Measurements from ENCODE around the gene ZBTB3. TPM values are rescaled to one million over a fixed set of nuclear protein-coding genes. Genes with fewer than 3 reads are reported as not detected.

ZBTB3 gene
- polyA plus RNA-seq (2011; rRNA removed) = 3.2 and 3.7 TPM in 2 replicates
- 9.9 and 11.7 TPM in 2 replicates for polyA minus RNA-seq (2011; rRNA and poly(A)+ RNA removed)

DNA sequence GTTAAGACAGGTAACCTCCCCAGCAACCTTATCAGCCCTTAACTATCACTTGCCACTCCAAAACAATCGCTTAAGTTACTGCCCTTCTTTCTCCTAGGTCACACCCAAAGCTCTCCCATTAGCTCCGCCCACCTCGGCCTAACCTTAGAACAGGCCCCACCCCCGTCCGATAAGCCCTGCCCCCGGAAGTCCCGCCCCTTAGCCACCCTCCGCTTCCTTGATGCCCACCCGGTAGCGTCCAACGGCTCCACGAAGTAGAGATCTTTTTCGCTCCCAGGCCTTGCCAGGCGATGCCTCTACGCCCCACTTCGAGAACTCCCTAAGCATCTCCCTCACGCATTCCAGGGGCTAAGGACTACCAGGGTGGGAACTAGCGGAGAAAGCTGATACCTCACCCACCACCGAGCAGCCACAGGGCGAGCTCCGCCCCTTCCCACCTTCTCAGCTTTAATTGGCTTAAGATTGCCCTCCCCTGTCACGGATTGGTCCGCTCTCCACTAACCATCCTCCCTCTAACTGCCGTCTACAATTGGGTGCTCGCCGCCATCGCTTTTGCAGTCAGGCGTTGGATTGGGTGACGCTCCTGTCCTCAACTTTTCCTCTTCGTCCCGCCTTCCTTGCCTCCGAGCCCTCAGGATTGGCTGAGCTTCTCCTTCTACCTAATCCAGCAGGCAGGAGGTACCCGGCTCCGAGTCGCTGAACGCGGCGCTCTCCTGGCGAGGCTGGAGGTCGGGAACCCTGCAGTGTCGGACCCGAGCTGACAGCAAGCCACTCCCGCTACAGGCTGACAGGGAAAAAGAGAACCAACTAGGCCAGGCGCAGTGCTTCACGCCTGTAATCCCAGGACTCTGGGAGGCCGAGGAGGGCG, at the start of gene ZBTB3:
ZBTB3 (minus strand) TSS at position 425 of the 868 bp plus-strand sequence. CDS start 496 bp downstream, outside the sequence.
- no peaks in the 10 kb centered on the region for H3K9me3 ChIP-seq (ENCODE audit: control insufficient read depth, insufficient read depth, low read length)
- TF ChIP-seq, protein P1, sequence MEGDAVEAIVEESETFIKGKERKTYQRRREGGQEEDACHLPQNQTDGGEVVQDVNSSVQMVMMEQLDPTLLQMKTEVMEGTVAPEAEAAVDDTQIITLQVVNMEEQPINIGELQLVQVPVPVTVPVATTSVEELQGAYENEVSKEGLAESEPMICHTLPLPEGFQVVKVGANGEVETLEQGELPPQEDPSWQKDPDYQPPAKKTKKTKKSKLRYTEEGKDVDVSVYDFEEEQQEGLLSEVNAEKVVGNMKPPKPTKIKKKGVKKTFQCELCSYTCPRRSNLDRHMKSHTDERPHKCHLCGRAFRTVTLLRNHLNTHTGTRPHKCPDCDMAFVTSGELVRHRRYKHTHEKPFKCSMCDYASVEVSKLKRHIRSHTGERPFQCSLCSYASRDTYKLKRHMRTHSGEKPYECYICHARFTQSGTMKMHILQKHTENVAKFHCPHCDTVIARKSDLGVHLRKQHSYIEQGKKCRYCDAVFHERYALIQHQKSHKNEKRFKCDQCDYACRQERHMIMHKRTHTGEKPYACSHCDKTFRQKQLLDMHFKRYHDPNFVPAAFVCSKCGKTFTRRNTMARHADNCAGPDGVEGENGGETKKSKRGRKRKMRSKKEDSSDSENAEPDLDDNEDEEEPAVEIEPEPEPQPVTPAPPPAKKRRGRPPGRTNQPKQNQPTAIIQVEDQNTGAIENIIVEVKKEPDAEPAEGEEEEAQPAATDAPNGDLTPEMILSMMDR (IDR thresholded peaks at IDR 0.05; ENCODE audit: low read depth, low read length) = no peak
- H3K27me3 ChIP-seq (ENCODE audit: control insufficient read depth, insufficient read depth, low read length) = no peaks in the 10 kb centered on the region
- H3K27ac ChIP-seq (ENCODE audit: low read depth, low read length) = peak within 1 kb of the TSS; percentile 80
- peak; percentile 97 for DNase-seq (ENCODE audit: low read depth, low spot score)
- peak within 1 kb of the TSS; percentile 94 for H3K4me3 ChIP-seq (ENCODE audit: low read depth, low read length)
- ChIA-PET CTCF (interaction anchor here (0.7 to 3.3 kb wide), 5 partner anchors 8 to 99 kb away, joined by 3 to 14 read pairs (median 7); partner anchors contain the start of gene POLR2G), POLR2A (interaction anchor here (0.6 to 1.8 kb wide), 29 partner anchors 8 to 249 kb away, joined by 3 to 31 read pairs (median 4); partner anchors contain the start of genes C11orf98, CSKMT, EEF1G and HNRNPUL2)

DNA sequence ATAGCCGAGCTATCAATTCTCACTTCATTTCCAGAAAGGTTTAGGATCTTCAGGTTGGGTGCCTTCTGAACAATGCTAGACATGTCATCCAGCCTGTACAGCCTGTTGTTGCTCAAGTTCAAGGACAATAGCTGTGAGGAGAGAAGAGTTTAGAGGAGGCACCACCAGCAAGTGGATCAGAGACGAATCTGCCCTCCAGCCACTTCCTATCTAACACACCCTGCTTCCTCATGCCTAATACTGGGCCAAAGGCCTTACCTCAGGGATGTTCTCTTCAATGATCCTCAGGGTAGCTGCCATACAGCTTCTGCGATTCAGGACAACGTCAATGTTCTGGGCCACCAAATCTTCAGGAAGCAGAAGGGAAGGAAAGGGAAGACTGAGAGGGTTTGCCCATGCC, 47.1 kb upstream of the ZBTB3 start:
- no peak for DNase-seq (ENCODE audit: low read depth, low spot score)
- no peaks in the 10 kb centered on the region for H3K9me3 ChIP-seq (ENCODE audit: control insufficient read depth, insufficient read depth, low read length)
- no peak overlapping the region for H3K4me3 ChIP-seq (ENCODE audit: low read depth, low read length)
- no peak overlapping the region for H3K27ac ChIP-seq (ENCODE audit: low read depth, low read length)
- POLR2A ChIA-PET = interaction anchor here (0.5 kb wide), 2 partner anchors 20 to 47 kb away, joined by 3 to 4 read pairs; partner anchors contain the start of gene ZBTB3
- CTCF ChIA-PET = interaction anchor here (2.9 kb wide), 1 partner anchor 14 kb away, joined by 16 read pairs; the partner anchor contains the start of gene TMEM179B
- TF ChIP-seq, protein P1 (IDR thresholded peaks at IDR 0.05; ENCODE audit: low read depth, low read length) = no peak
- no peaks in the 10 kb centered on the region for H3K27me3 ChIP-seq (ENCODE audit: control insufficient read depth, insufficient read depth, low read length)

- Histone ChIP-seq H3K27me3 (ENCODE audit: control insufficient read depth, insufficient read depth, low read length) (no peaks in the 10 kb centered on the region), H3K27ac (ENCODE audit: low read depth, low read length) (no peak overlapping the region), H3K9me3 (ENCODE audit: control insufficient read depth, insufficient read depth, low read length) (no peaks in the 10 kb centered on the region), H3K4me3 (ENCODE audit: low read depth, low read length) (no peak overlapping the region)
- ChIA-PET POLR2A (interaction anchor here (1.1 kb wide), 1 partner anchor 32 kb away, joined by 14 read pairs; the partner anchor contains the start of gene STX5), CTCF (interaction anchor here (2.9 kb wide), 1 partner anchor 13 kb away, joined by 16 read pairs; the partner anchor contains the start of gene TMEM179B)
- TF ChIP-seq, protein P1 (IDR thresholded peaks at IDR 0.05; ENCODE audit: low read depth, low read length) = no peak
- no peak for DNase-seq (ENCODE audit: low read depth, low spot score)
These were observed 45.5 kb upstream of the ZBTB3 start for GRCh38 chr11:62799486-62799885.

GRCh38 chr11:62796281-62796680, 42.3 kb upstream of the ZBTB3 start:
- CTCF ChIA-PET = interaction anchor here (0.6 to 2.9 kb wide), 2 partner anchors 9 to 10 kb away, joined by 5 to 13 read pairs; partner anchors contain the start of gene TMEM179B
- no peak overlapping the region for H3K4me3 ChIP-seq (ENCODE audit: low read depth, low read length)
- no peak overlapping the region for H3K27ac ChIP-seq (ENCODE audit: low read depth, low read length)
- H3K27me3 ChIP-seq (ENCODE audit: control insufficient read depth, insufficient read depth, low read length) = no peaks in the 10 kb centered on the region
- TF ChIP-seq, protein P1 (IDR thresholded peaks at IDR 0.05; ENCODE audit: low read depth, low read length) = no peak
- no peak for DNase-seq (ENCODE audit: low read depth, low spot score)
- peaks cover 4% of the 10 kb centered on the region; the same call in 1 of the 2 replicates for H3K9me3 ChIP-seq (ENCODE audit: control insufficient read depth, insufficient read depth, low read length)
- POLR2A ChIA-PET = interaction anchor here (0.6 to 1.1 kb wide), 3 partner anchors 8 to 98 kb away, joined by 3 to 8 read pairs (median 5); partner anchors contain the start of gene TEX54

All from AG04450 (cell line).